A549 (cell line): ENCODE results near the gene CEBPG. TPM values are rescaled to one million over a fixed set of nuclear protein-coding genes. Genes with fewer than 3 reads are reported as not detected.

ENCODE experiments used
- ATAC-seq, 2 experiments: fragments of 200-7000 bp in 1 of 2; fragments of >200 bp in 1 of 2; cut with Nextera tagmentation in 1 of 2; cut with Tn5 transposase in 1 of 2; 3 replicates each; pipeline versions ENCODE4 v1.8.0 to v1.9.1; 2018 to 2020; ENCODE audit warnings: mild to moderate bottlenecking in 1 of 2, moderate library complexity in 1 of 2
- CTCF ChIA-PET: fragments of 300-600 bp; sonication (Branson Sonifier 250); formaldehyde crosslinking; extraction: SDS; loops from one replicate; lab custom pipeline; 2021; ENCODE audit warnings: antibody characterized with exemption, inconsistent platforms; lab: Yijun Ruan, JAX
- POLR2A ChIA-PET: fragments of 350-600 bp; formaldehyde crosslinking; extraction: SDS; loops from one replicate; lab custom pipeline; 2021; ENCODE audit warnings: antibody characterized with exemption, inconsistent platforms; lab: Yijun Ruan, JAX
- DNase-seq, 2 experiments: peaks; one replicate each; pipeline versions ENCODE4 v3.0.0 to v3.0.0-alpha.2; 2011 to 2016; ENCODE audit warnings: low read depth in 1 of 2, low spot score in 1 of 2
- FAIRE-seq: peaks from 2 replicates; lab custom pipeline; 2011; peaks lifted over from hg19 to GRCh38; lab: Jason Lieb, UNC
- H3K27ac ChIP-seq, 2 experiments: fragments of >200 bp; sonication (Bioruptor Twin); formaldehyde crosslinking; 3 replicates each; pipeline ENCODE4 v1.5.1; 2016 to 2017
- H3K4me1 ChIP-seq: fragments of >200 bp; sonication (Bioruptor Twin); formaldehyde crosslinking; 3 replicates; pipeline ENCODE4 v1.6.1; 2016
- H3K4me2 ChIP-seq: fragments of >200 bp; sonication (Bioruptor Twin); formaldehyde crosslinking; 3 replicates; pipeline ENCODE4 v1.6.1; 2016
- H3K4me3 ChIP-seq: fragments of >200 bp; sonication (Bioruptor Twin); formaldehyde crosslinking; 3 replicates; pipeline ENCODE4 v1.5.1; 2016
- H3K9me3 ChIP-seq: fragments of >200 bp; sonication (Bioruptor Twin); formaldehyde crosslinking; 3 replicates; pipeline ENCODE4 v1.6.1; 2016
- BCL3 ChIP-seq: fragments of >200 bp; sonication (Bioruptor Twin); formaldehyde crosslinking; IDR thresholded peaks from 3 replicates; pipeline ENCODE4 v1.6.1; 2016
- BHLHE40 ChIP-seq: IDR thresholded peaks from 2 replicates; pipeline ENCODE4 v1.6.1; 2012; ENCODE audit warnings: low read depth, low read length, inconsistent platforms
- CBX2 ChIP-seq: fragments of 200-600 bp; sonication (generic); IDR thresholded peaks from 2 replicates; pipeline ENCODE4 v1.6.1; 2016; ENCODE audit warnings: low read depth, mild to moderate bottlenecking, borderline replicate concordance
- CBX8 ChIP-seq: fragments of 200-600 bp; sonication (generic); IDR thresholded peaks from 2 replicates; pipeline ENCODE4 v1.6.1; 2016
- EHF ChIP-seq: fragments of 250-450 bp; sonication (Bioruptor Pico); IDR thresholded peaks from 2 replicates; pipeline ENCODE4 v1.5.0; 2020; ENCODE audit warnings: mild to moderate bottlenecking
- EHMT2 ChIP-seq: fragments of 200-600 bp; sonication (generic); IDR thresholded peaks from 2 replicates; pipeline ENCODE4 v1.6.1; 2016; ENCODE audit warnings: antibody characterized with exemption, low read depth, mild to moderate bottlenecking, moderate library complexity
- EP300 ChIP-seq, 2 experiments: fragments of >200 bp; sonication (Bioruptor Twin); formaldehyde crosslinking; IDR thresholded peaks; 2 replicates in 1 of 2; 3 replicates in 1 of 2; pipeline ENCODE4 v1.6.1; 2016 to 2017
- FOXS1 ChIP-seq: fragments of 250-450 bp; sonication (Bioruptor Pico); IDR thresholded peaks from 2 replicates; pipeline ENCODE4 v1.5.0; 2020; ENCODE audit warnings: mild to moderate bottlenecking, moderate library complexity
- GATA3 ChIP-seq: IDR thresholded peaks from 2 replicates; pipeline ENCODE4 v1.6.1; 2012; ENCODE audit warnings: borderline replicate concordance
- HDAC2 ChIP-seq: fragments of 200-600 bp; sonication (generic); IDR thresholded peaks from 2 replicates; pipeline ENCODE4 v1.6.1; 2016
- HOXA7 ChIP-seq: fragments of 250-450 bp; sonication (Bioruptor Pico); IDR thresholded peaks from 2 replicates; pipeline ENCODE4 v1.5.0; 2020; ENCODE audit warnings: mild to moderate bottlenecking, moderate library complexity
- HOXB5 ChIP-seq: fragments of 250-450 bp; sonication (Bioruptor Pico); IDR thresholded peaks from 2 replicates; pipeline ENCODE4 v1.5.0; 2020; ENCODE audit warnings: mild to moderate bottlenecking, moderate library complexity
- KDM1A ChIP-seq: fragments of 200-600 bp; sonication (generic); IDR thresholded peaks from 2 replicates; pipeline ENCODE4 v1.6.1; 2016; ENCODE audit warnings: low read depth, mild to moderate bottlenecking
- MAZ ChIP-seq: fragments of 150-350 bp; IDR thresholded peaks from 2 replicates; pipeline ENCODE4 v1.6.1; 2014; ENCODE audit warnings: antibody characterized with exemption, low read depth, low read length, borderline replicate concordance
- NPAS2 ChIP-seq: fragments of 250-450 bp; sonication (Bioruptor Pico); IDR thresholded peaks from 2 replicates; pipeline ENCODE4 v1.8.0; 2022; ENCODE audit warnings: mild to moderate bottlenecking, moderate library complexity, borderline replicate concordance
- POLR2A ChIP-seq: IDR thresholded peaks from 2 replicates; pipeline ENCODE4 v1.6.1; 2012; ENCODE audit warnings: mild to moderate bottlenecking, low read length
- RARB ChIP-seq: fragments of 250-450 bp; sonication (Bioruptor Pico); IDR thresholded peaks from 2 replicates; pipeline ENCODE4 v1.8.0; 2021; ENCODE audit warnings: mild to moderate bottlenecking, moderate library complexity
- RCOR1 ChIP-seq: fragments of 150-350 bp; IDR thresholded peaks from 2 replicates; pipeline ENCODE4 v1.6.1; 2014; ENCODE audit warnings: antibody characterized with exemption, low read length, low read depth
- REST ChIP-seq: fragments of 200-600 bp; sonication (generic); IDR thresholded peaks from 2 replicates; pipeline ENCODE4 v1.6.1; 2016; ENCODE audit warnings: antibody characterized with exemption, mild to moderate bottlenecking, moderate library complexity
- RNF2 ChIP-seq: fragments of 200-600 bp; sonication (generic); IDR thresholded peaks from 2 replicates; pipeline ENCODE4 v1.6.1; 2016; ENCODE audit warnings: low read depth, mild to moderate bottlenecking, antibody characterized with exemption, moderate library complexity, borderline replicate concordance
- SMC3 ChIP-seq: fragments of >200 bp; sonication (Bioruptor Twin); formaldehyde crosslinking; IDR thresholded peaks from 3 replicates; pipeline ENCODE4 v1.6.1; 2018; ENCODE audit warnings: inconsistent platforms
- TP53 ChIP-seq: fragments of 250-450 bp; sonication (Bioruptor Pico); IDR thresholded peaks from 2 replicates; pipeline ENCODE4 v1.5.0; 2021; ENCODE audit warnings: mild to moderate bottlenecking, moderate library complexity
- whole genome bisulfite sequencing: methylation state at CpG from one replicate; pipeline ENCODE4 v1.1.6; 2017; ENCODE audit errors: missing lambda C conversion rate; 5-methylcytosine and 5-hydroxymethylcytosine counted together
- polyA plus RNA-seq, 4 experiments: library from polyadenylated mRNA; depleted of rRNA in 3 of 4; stranded (reverse); fragments of >200 nt; fragmentation: RNase III in 1 of 4; extraction: RNeasy Plus Mini Kit Qiagen cat#74134 plus additional on column Dnase treatment in 1 of 4; gene quantifications; 2 replicates in 3 of 4; 3 replicates in 1 of 4; pipeline ENCODE4 v1.2.3, GENCODE V29; 2011 to 2017

The CEBPG gene
- polyA plus RNA-seq, 2 of the 4 experiments (the other 2 are of a cell fraction): 34.3 to 138 TPM

- no peak for ATAC-seq
- no peaks in the 10 kb centered on the region for H3K9me3 ChIP-seq
- no peak overlapping the region for H3K27ac ChIP-seq
- DNase-seq: no peak
- POLR2A ChIA-PET: interaction anchor here (1.8 kb wide), 1 partner anchor 98 kb away, joined by 4 read pairs; the partner anchor contains the start of gene CEBPA
- 89% methylated on average over 24 of the region's 24 CpGs for WGBS
- CTCF ChIA-PET: interaction anchor here (0.6 to 36.3 kb wide), 10 partner anchors 7 to 274 kb away, joined by 3 to 1493 read pairs (median 8); partner anchors contain the start of gene CEBPA
- H3K4me2 ChIP-seq: no peak overlapping the region
- peaks cover 8% of the 10 kb centered on the region; the same call in 1 of the 3 replicates for H3K4me1 ChIP-seq
- FAIRE-seq: no peak
- H3K4me3 ChIP-seq: no peak overlapping the region
- TF ChIP-seq HOXA7 (no peak), EHF (no peak), HDAC2 (no peak), CBX8 (no peak), GATA3 (no peak), BHLHE40 (no peak), SMC3 (no peak), EP300 (IDR thresholded peaks at IDR 0.05) (no peak), CBX2 (no peak), TP53 (no peak), RCOR1 (no peak), BCL3 (no peak), KDM1A (no peak), RARB (CRISPR knock-in tag) (no peak), RNF2 (no peak), MAZ (no peak), FOXS1 (no peak), HOXB5 (CRISPR knock-in tag) (no peak), NPAS2 (CRISPR knock-in tag) (no peak), EHMT2 (no peak)
Observed at GRCh38 chr19:33400856-33401682, 27.6 kb downstream of the CEBPG start.

GRCh38 chr19:33401683-33402420, 28.3 kb downstream of the CEBPG start:
- no peak for ATAC-seq
- Histone ChIP-seq H3K4me2 (no peak overlapping the region), H3K27ac (no peak overlapping the region), H3K4me1 (peaks cover 8% of the 10 kb centered on the region; the same call in 1 of the 3 replicates), H3K4me3 (no peak overlapping the region), H3K9me3 (no peaks in the 10 kb centered on the region)
- peak; percentile 18; the same call in 1 of the 2 replicates for TF ChIP-seq GATA3
- TF ChIP-seq REST: no peak
- TF ChIP-seq POLR2A: no peak
- WGBS: 91% methylated on average over 30 of the region's 30 CpGs
- CTCF ChIA-PET: interaction anchor here (0.6 to 36.3 kb wide), 15 partner anchors 6 to 369 kb away, joined by 3 to 1493 read pairs (median 5); partner anchors contain the start of gene CEBPA
- FAIRE-seq: no peak
- POLR2A ChIA-PET: interaction anchor here (1.8 kb wide), 1 partner anchor 99 kb away, joined by 4 read pairs; the partner anchor contains the start of gene CEBPA
- no peak for DNase-seq
